Measurements from ENCODE around the gene DMRT3. TPM values are rescaled to one million over a fixed set of nuclear protein-coding genes. Genes with fewer than 3 reads are reported as not detected.

Gene DMRT3
- total RNA-seq, 1 experiment from 2014 or later, result not detected

GRCh38 chr9:929719-930118 lies 46.7 kb upstream of the DMRT3 start:
- no peak overlapping the region for H3K4me3 Mint-ChIP-seq
- no peaks in the 10 kb centered on the region for H3K36me3 Mint-ChIP-seq
- H3K27me3 Mint-ChIP-seq (ENCODE audit: low read depth), result peaks cover 2% of the 10 kb centered on the region; the same call in 1 of the 2 replicates
- no peak for ATAC-seq
- ChIA-PET CTCF (interaction anchor here (1.4 kb wide), 1 partner anchor 36 kb away, joined by 3 read pairs; no protein-coding TSS in a partner anchor), POLR2A (no interaction called here)
- DNase-seq (ENCODE audit: low spot score), result no peak
- H3K4me1 Mint-ChIP-seq, result no peaks in the 10 kb centered on the region
- TF ChIP-seq TEAD4 (CRISPR knock-in tag; IDR thresholded peaks at IDR 0.05) (no peak), CDX4 (CRISPR knock-in tag; IDR thresholded peaks at IDR 0.05; ENCODE audit: borderline replicate concordance) (no peak), FOXP4 (CRISPR knock-in tag; IDR thresholded peaks at IDR 0.05) (no peak), NFYB (CRISPR knock-in tag; conservative IDR thresholded peaks at IDR 0.05; ENCODE audit: low read depth) (no peak), JAZF1 (CRISPR knock-in tag; IDR thresholded peaks at IDR 0.05) (no peak), PREB (CRISPR knock-in tag; IDR thresholded peaks at IDR 0.05; ENCODE audit: borderline replicate concordance) (no peak), NR1H2 (CRISPR knock-in tag; IDR thresholded peaks at IDR 0.05) (no peak)
- H3K9me3 Mint-ChIP-seq, result peaks cover 10% of the 10 kb centered on the region; the same call in 1 of the 2 replicates
- no peak overlapping the region for H3K27ac Mint-ChIP-seq

- ATAC-seq (no peak), DNase-seq (ENCODE audit: low spot score) (no peak)
- peaks cover 26% of the 10 kb centered on the region for H3K9me3 Mint-ChIP-seq
- TF ChIP-seq AR (CRISPR knock-in tag; IDR thresholded peaks at IDR 0.05) (no peak), ZNF219 (CRISPR knock-in tag; IDR thresholded peaks at IDR 0.05; ENCODE audit: borderline replicate concordance) (no peak), TP53 (CRISPR knock-in tag; IDR thresholded peaks at IDR 0.05) (no peak), MXD4 (CRISPR knock-in tag; IDR thresholded peaks at IDR 0.05; ENCODE audit: borderline replicate concordance) (no peak), ESRRA (CRISPR knock-in tag; IDR thresholded peaks at IDR 0.05; ENCODE audit: borderline replicate concordance) (no peak), OVOL2 (CRISPR knock-in tag; IDR thresholded peaks at IDR 0.05; ENCODE audit: borderline replicate concordance) (no peak), SOX15 (CRISPR knock-in tag; IDR thresholded peaks at IDR 0.05) (no peak), TEAD4 (CRISPR knock-in tag; IDR thresholded peaks at IDR 0.05) (no peak), E2F1 (CRISPR knock-in tag; IDR thresholded peaks at IDR 0.05) (no peak)
- H3K36me3 Mint-ChIP-seq, result peaks cover 7% of the 10 kb centered on the region; the same call in 1 of the 2 replicates
- no peak overlapping the region for H3K27ac Mint-ChIP-seq
- H3K4me1 Mint-ChIP-seq, result no peaks in the 10 kb centered on the region
- CTCF ChIA-PET, result interaction anchor here (1.4 kb wide), 1 partner anchor 76 kb away, joined by 4 read pairs; no protein-coding TSS in a partner anchor
- H3K4me3 Mint-ChIP-seq, result no peak overlapping the region
- peaks cover 2% of the 10 kb centered on the region; the same call in 1 of the 2 replicates for H3K27me3 Mint-ChIP-seq (ENCODE audit: low read depth)
- POLR2A ChIA-PET, result no interaction called here
Observed at GRCh38 chr9:933356-933755, 43.1 kb upstream of the DMRT3 start.
